GM18498 (cell line): ENCODE data around the gene NLGN3.

Experiments
- ATAC-seq: cut with Tn5 transposase; IDR thresholded peaks from one replicate; pipeline ENCODE4 v1.9.1; 2021; ENCODE audit warnings: mild to moderate bottlenecking, moderate library complexity; ENCODE audit not compliant: unreplicated experiment

The NLGN3 gene

GRCh38 chrX:71118032-71118984 is 26.3 kb upstream of the NLGN3 start, which contains the start of gene MED12:
Gene MED12, plus strand, starts transcription at chrX:71118596. Its CDS starts 159 bp downstream, at chrX:71118755.
- ATAC-seq = peak; percentile 95

GRCh38 chrX:71118985-71119535 is 25.6 kb upstream of the NLGN3 start:
- peak; percentile 23 for ATAC-seq

GRCh38 chrX:71128166-71128833 is 16.3 kb upstream of the NLGN3 start:
- ATAC-seq = no peak

GRCh38 chrX:71128915-71129765 is 15.5 kb upstream of the NLGN3 start:
- ATAC-seq = no peak

GRCh38 chrX:71131510-71131909 is 13.1 kb upstream of the NLGN3 start:
- no peak for ATAC-seq

GRCh38 chrX:71140440-71140839 is 4.2 kb upstream of the NLGN3 start:
- ATAC-seq = no peak

GRCh38 chrX:71143508-71143907 is 1.1 kb upstream of the NLGN3 start:
- ATAC-seq = no peak

- ATAC-seq = no peak
Measured at GRCh38 chrX:71147496-71148277, 3.0 kb downstream of the NLGN3 start.

- no peak for ATAC-seq
Measured at GRCh38 chrX:71148278-71148663, 3.6 kb downstream of the NLGN3 start.

- ATAC-seq = no peak
Measured at GRCh38 chrX:71151366-71151765, 6.7 kb downstream of the NLGN3 start.

GRCh38 chrX:71154196-71154595 is 9.6 kb downstream of the NLGN3 start:
- no peak for ATAC-seq

- no peak for ATAC-seq
Measured at GRCh38 chrX:71154641-71155040, 10.0 kb downstream of the NLGN3 start.

GRCh38 chrX:71158603-71159002 is 14.0 kb downstream of the NLGN3 start:
- no peak for ATAC-seq

GRCh38 chrX:71159335-71159734 is 14.7 kb downstream of the NLGN3 start:
- ATAC-seq = no peak

- ATAC-seq = no peak
Measured at GRCh38 chrX:71160475-71160874, 15.8 kb downstream of the NLGN3 start.

- ATAC-seq = no peak
Measured at GRCh38 chrX:71162981-71163380, 18.3 kb downstream of the NLGN3 start.

GRCh38 chrX:71164071-71164470 is 19.4 kb downstream of the NLGN3 start:
- no peak for ATAC-seq

- no peak for ATAC-seq
Measured at GRCh38 chrX:71166461-71166860, 21.8 kb downstream of the NLGN3 start.

GRCh38 chrX:71167031-71167781 is 22.6 kb downstream of the NLGN3 start:
- no peak for ATAC-seq
